ENCODE results near the gene TMEM231.

The TMEM231 gene

DNA sequence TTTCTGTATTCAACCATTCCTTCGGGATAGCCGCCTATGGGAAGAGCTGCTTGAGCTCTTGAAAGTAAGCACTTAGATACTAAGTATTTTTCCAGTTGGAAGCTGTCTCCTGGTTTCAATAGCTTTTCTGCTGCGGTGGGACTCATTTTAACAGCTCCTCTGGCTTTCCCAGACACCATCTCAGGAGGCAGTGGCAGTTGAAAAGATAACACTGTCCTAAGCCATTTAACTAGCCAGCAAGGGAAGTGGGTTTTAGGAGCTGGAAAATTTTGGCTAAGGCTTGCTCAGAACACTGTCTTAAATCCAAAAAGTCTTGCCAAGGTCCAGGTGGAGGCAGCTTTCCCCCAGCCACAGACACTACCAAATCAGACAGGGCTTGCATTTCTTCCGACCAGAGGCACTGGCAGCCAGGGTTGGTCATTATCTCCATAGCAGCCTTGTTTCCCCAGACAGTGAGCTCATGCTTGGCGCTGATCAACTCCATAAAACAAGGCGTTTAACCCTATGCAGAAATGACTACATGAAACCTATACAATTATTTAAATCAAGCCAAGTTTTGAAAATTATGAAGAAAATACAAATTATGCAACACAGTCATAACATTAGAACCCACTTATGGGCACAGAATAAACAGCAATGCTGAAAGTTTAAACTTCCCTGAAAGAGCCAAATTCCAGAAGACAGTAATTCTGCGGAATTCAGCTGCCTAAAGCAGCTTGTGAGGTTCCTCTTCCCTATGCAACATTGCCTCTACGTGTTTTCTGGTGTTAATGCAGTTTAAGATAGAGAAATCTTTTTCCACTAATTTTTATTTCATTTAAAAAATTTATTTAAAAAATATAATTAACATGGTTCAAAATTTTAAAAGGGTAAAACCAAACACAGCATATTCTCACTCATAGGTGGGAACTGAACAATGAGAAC, 35.1 kb upstream of the TMEM231 start:
- peaks cover 43% of the 10 kb centered on the region for H3K4me1 Mint-ChIP-seq
- no peak overlapping the region for H3K4me3 Mint-ChIP-seq
- H3K27ac Mint-ChIP-seq, result peak overlapping the region; percentile 98
- DNase-seq, result no peak
- H3K27me3 Mint-ChIP-seq (ENCODE audit: low read depth, poor library complexity), result no peaks in the 10 kb centered on the region
- TF ChIP-seq, protein P1, sequence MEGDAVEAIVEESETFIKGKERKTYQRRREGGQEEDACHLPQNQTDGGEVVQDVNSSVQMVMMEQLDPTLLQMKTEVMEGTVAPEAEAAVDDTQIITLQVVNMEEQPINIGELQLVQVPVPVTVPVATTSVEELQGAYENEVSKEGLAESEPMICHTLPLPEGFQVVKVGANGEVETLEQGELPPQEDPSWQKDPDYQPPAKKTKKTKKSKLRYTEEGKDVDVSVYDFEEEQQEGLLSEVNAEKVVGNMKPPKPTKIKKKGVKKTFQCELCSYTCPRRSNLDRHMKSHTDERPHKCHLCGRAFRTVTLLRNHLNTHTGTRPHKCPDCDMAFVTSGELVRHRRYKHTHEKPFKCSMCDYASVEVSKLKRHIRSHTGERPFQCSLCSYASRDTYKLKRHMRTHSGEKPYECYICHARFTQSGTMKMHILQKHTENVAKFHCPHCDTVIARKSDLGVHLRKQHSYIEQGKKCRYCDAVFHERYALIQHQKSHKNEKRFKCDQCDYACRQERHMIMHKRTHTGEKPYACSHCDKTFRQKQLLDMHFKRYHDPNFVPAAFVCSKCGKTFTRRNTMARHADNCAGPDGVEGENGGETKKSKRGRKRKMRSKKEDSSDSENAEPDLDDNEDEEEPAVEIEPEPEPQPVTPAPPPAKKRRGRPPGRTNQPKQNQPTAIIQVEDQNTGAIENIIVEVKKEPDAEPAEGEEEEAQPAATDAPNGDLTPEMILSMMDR (IDR thresholded peaks at IDR 0.05), result no peak
- no peaks in the 10 kb centered on the region for H3K9me3 Mint-ChIP-seq
- peaks cover 31% of the 10 kb centered on the region for H3K36me3 Mint-ChIP-seq (ENCODE audit: low read depth)

DNA sequence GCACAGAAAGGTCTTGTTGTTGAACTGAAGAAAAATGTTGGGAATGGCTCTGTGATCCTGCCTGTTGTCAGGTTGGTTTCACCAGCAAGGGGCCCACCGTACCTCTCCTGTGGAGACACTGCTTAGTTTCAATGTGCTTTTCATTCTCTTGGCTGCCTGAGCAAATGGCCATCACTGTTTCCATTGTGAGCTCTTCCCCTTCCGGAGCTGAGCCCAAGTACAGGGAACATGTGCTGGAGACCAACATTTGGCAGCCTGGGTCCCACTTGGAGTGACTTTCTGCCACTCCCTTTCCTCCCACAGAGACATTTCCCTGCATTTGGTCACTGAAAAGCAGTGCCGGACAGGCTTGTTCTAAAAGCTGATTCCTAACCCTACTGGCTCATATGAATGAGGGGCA, 33.3 kb upstream of the TMEM231 start:
- no peak for DNase-seq

DNA sequence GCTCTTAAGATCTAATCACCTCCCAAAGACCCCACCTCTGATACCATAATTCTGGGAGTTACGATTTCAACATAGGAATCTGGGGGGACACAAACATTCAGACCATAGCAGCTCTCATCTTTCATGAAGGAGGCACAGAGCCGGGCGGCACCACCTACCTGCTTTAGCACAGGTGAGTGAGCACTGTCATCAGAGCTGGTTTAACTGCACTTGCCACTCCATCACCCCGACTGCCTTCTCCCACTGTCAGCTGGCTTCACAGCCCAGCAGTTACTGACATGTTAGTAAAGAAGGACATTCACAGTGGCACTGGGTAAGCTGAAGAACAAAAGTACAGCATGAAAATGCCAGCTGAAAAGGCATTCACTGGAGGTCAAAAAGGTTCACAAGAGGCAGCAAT, 32.7 kb upstream of the TMEM231 start:
- TF ChIP-seq, protein P1 (IDR thresholded peaks at IDR 0.05), result no peak
- Mint-ChIP-seq H3K4me3 (no peak overlapping the region), H3K27ac (peak overlapping the region; percentile 92), H3K27me3 (ENCODE audit: low read depth, poor library complexity) (peaks cover 3% of the 10 kb centered on the region), H3K4me1 (peaks cover 30% of the 10 kb centered on the region), H3K9me3 (no peaks in the 10 kb centered on the region), H3K36me3 (ENCODE audit: low read depth) (peaks cover 14% of the 10 kb centered on the region)
- no peak for DNase-seq

More for the DNA sequence above, 33.3 kb upstream of the TMEM231 start:
- Mint-ChIP-seq H3K4me1 (peaks cover 34% of the 10 kb centered on the region), H3K36me3 (ENCODE audit: low read depth) (peaks cover 20% of the 10 kb centered on the region), H3K27ac (peak overlapping the region; percentile 92), H3K4me3 (no peak overlapping the region), H3K9me3 (no peaks in the 10 kb centered on the region), H3K27me3 (ENCODE audit: low read depth, poor library complexity) (peaks cover 3% of the 10 kb centered on the region)
- TF ChIP-seq, protein P1 (IDR thresholded peaks at IDR 0.05), result no peak

DNA sequence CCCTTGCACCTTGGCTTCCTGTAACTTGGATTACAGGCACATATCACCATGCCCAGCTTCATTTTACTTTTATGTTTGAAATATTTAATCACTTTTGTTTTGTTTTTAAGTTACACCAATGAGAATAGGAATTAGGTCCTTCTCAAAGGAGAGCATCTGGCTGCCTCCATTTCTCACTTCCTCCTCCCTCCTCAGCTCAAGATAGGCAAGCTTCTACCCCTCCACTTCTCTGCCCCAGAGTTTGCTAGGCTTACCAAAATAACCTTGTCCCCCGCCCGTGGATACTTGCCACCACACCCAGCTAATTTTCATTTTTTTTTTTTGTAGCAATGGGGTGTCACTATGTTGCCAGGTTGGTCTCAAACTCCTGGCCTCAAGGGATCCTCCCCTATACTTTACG, 28.1 kb upstream of the TMEM231 start:
- Mint-ChIP-seq H3K4me1 (peaks cover 6% of the 10 kb centered on the region), H3K27ac (peak overlapping the region; percentile 15), H3K9me3 (no peaks in the 10 kb centered on the region), H3K4me3 (no peak overlapping the region), H3K36me3 (ENCODE audit: low read depth) (peaks cover 17% of the 10 kb centered on the region), H3K27me3 (ENCODE audit: low read depth, poor library complexity) (peaks cover 3% of the 10 kb centered on the region)
- no peak for DNase-seq
- TF ChIP-seq, protein P1 (IDR thresholded peaks at IDR 0.05), result no peak

DNA sequence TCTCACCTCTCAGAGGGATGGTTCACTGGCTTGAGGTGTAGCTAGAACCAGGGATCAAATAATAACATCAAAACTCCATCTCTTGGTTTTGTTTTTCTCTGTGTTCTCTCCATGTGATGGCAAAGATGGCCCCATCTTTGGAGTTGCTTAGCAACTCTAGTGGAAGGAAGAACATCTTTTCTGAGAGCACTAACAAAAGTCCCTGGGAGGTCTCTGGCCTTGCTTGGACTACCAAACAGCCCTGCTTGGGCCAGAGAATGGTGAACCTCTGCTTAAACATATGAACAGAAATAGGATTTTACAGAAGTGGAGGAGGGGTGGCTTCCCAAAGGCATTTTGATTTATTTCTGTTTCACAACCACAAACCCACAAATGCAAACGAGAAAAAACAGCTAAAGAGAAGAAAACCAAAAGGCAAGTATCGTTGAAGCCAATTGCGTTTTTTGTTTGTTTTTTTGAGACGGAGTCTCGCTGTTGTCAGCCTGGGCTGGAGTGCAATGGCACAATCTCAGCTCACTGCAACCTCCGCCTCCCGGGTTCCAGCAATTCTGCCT, 23.3 kb upstream of the TMEM231 start:
- Mint-ChIP-seq H3K9me3 (no peaks in the 10 kb centered on the region), H3K36me3 (ENCODE audit: low read depth) (peaks cover 53% of the 10 kb centered on the region), H3K27me3 (ENCODE audit: low read depth, poor library complexity) (no peaks in the 10 kb centered on the region), H3K4me3 (no peak overlapping the region), H3K27ac (peak overlapping the region; percentile 45), H3K4me1 (no peaks in the 10 kb centered on the region)
- TF ChIP-seq, protein P1 (IDR thresholded peaks at IDR 0.05), result no peak
- DNase-seq, result no peak

Data from nephron progenitor cell (in vitro differentiated cells).